Hindlimb muscle (tissue), 1 donor: Measurements from ENCODE around the gene LSR. TPM values are rescaled to one million over a fixed set of nuclear protein-coding genes. Genes with fewer than 3 reads are reported as not detected.

Experiments used
- DNase-seq: peaks from one replicate; pipeline ENCODE4 v3.0.0-alpha.2; 2013
- polyA plus RNA-seq: library from polyadenylated mRNA; unstranded; fragments of 120-200 nt; gene quantifications from one replicate; pipeline ENCODE4 v1.2.1, GENCODE V29; 2013; ENCODE audit not compliant: insufficient read length

The LSR gene
- polyA plus RNA-seq, 1 donor: 5.3 TPM

- no peak for DNase-seq
Measured at GRCh38 chr19:35247526-35248309, 1.1 kb upstream of the LSR start.

- DNase-seq: no peak
Measured at GRCh38 chr19:35249146-35249847, 495 bp downstream of the LSR start.

DNA sequence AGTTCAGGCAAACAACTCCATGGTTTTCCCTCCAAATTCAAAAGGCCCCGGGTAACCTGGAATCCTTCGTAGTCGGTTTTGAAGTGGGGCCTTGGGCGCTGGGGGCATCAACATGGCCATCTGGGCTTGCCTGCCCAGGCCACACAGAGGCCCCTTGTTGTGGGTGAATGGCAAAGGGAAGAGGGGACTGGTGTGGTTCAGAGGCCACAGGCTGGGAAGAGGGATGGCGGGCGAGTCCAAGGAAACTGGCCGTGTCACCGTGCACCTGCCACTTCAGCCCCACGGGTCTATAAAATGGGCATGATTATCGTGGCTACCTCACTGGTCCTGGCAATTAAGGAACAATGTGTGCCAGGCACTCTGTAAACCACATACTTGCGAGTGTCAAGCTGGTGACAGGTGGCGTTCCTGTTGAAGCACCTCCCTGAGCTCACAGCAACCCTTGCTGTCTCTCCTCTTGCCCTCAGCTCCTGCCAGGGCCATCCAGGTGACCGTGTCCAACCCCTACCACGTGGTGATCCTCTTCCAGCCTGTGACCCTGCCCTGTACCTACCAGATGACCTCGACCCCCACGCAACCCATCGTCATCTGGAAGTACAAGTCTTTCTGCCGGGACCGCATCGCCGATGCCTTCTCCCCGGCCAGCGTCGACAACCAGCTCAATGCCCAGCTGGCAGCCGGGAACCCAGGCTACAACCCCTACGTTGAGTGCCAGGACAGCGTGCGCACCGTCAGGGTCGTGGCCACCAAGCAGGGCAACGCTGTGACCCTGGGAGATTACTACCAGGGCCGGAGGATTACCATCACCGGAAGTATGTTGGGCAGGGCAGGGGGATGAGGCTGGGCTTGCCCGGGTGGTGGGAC is 1.3 kb downstream of the LSR start:
- DNase-seq: no peak

- no peak for DNase-seq
Measured at GRCh38 chr19:35251456-35251855, 2.7 kb downstream of the LSR start.

DNA sequence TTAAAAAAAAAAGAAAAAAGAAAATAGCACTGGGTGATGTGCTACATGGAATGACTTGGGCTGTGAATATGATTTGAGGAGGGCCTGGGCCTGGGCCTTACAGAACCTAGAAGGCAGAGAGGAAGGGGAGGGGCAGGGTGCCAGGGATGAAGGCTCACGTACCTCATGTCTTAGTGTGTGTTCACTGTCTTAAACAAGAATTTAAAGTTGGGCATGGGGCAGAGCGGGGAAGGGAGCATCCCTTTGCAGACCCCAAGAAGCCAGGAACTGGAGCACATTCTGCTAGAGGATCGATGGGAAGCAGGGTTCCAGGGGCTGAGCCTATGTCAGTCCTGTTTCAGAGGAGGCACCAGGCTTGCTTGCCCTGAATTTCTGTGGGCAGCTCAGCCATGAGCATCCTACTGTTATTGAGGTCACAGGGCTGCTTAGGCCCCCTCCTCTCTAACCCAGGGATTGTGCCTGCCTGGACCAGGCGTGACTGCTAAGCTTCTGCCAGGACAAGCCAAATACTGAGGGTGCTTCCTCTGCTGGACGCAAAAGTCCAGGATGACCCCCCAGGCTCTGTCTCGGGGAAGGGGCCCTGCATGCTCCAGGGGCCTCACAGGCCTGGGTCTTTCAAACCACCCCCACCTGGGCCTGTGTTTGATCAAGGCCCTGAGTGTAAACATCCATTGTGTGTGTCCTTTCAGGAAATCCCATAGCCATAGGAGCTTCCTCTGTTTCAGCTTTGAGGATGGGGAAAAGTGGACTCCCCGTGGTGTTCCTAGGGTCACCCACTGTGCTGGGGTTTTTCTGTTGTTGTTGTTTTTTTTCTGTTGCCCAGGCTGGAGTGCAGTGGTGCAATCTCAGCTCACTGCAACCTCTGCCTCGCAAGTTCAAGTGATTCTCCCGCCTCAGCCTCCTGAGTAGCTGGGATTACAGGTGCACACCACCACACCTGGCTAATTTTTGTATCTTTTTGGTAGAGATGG is 4.8 kb downstream of the LSR start:
- DNase-seq: no peak

GRCh38 chr19:35254341-35255297 is 5.8 kb downstream of the LSR start:
- DNase-seq: no peak

- no peak for DNase-seq
Measured at GRCh38 chr19:35256566-35256965, 7.8 kb downstream of the LSR start.

GRCh38 chr19:35257113-35257461 is 8.3 kb downstream of the LSR start:
- no peak for DNase-seq

DNA sequence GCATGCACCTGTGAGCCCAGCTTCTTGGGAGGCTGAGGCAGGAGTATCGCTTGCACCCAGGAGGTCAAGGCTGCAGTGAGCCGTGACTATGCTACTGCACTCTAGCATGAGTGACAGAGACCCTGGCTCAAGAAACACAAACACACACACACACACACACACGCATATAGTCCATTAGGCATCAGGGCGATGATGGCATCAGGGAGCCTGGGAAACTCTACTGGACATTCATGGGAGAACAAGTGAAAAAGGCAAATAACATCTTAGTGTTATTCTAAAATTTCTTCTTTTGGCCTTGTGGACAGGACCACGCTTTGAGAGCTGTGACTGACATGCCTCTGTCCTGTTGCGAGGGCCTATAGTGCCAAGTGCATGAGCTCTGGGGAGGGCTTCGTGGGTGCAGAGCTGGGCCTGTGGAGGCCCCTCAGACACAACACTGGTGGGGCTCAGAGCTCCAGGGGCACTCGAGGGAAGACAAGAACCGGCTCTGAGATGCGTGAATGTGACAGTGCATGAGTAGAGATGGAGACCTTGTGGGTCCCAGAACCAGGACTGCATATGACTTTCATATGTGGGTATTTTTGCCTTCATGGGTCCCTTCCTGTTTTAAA is 12.0 kb downstream of the LSR start:
- DNase-seq: no peak

- DNase-seq: no peak
Measured at GRCh38 chr19:35261356-35262100, 12.7 kb downstream of the LSR start.

- DNase-seq: no peak
Measured at GRCh38 chr19:35262101-35262761, 13.4 kb downstream of the LSR start.

DNA sequence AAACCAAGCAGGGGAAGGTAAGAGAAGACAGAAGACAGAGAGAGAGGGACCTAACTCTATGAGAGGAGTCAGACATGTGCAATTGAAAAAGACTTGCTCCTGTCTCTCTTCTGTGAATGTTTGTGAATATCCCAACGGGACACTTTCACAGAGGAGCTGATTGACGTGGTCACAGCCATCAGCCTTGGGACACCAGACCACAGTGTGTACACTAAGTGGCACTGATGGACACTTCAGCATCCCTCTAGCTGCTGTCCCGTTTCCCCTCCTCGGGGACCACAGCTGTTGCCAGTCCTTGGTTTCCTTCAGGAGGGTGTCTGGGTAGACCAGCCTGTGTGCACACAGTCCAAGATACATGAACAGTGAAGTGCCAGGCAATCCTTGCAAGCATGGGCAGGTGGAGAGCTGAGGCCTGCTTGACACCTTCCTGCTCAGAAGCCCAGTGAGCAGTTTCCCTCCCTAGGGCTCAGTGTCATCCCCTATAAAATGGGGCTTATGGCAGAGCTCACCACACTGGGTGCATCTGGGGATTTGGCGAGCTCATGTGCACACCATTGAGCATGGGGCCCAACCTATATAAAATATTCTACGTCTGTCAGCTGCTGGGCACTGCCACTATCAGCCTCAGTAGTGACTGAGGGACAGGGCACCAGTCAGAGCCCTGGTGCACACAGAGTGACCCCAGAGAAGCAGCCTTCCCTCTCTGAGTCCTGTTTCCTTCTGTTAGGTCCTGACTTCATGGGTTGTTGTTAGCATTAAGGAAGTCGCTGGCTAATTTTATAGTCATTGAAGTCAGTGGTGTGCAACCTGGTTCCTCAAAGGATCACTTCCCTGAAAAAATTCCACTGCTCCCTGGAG is 15.7 kb downstream of the LSR start:
- no peak for DNase-seq

DNA sequence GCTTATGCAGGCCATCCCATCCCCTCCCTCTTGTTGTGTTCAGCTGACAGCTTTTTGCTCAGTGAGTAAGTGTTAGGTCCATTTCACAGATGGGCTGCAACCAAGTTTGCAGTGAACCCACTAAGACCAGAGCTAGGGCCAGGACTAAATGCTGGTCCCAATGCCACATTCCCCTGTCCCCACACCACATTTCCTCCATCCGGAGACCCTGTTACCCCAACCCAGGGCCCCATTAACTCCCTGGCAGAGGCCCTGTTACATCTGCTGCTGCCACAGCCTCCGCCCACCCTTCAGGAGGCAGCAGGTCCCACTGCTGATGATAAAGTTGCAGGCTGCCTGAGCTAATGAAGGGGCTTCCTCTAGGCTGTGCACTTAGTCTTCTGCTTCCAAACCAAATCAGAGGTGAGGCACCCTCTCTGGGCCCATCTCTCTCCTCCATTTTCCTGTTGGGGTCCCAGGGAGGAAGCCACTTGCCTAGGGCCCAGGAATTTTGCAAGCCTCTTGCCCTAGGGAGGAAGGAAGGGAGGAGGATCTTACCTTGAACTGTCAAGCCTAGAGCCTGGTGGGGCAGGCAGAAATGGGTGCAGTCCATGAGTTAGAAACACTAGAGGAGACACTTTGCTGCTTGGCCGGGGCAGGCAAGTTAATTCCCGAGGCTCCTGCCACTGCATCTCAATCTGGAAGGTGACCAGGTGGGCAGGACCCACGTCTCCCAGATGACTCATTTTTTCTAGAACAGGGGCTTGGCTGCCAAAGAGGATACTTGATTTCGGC is 16.5 kb downstream of the LSR start:
- no peak for DNase-seq

- DNase-seq: no peak
Measured at GRCh38 chr19:35265900-35266519, 17.2 kb downstream of the LSR start.

DNA sequence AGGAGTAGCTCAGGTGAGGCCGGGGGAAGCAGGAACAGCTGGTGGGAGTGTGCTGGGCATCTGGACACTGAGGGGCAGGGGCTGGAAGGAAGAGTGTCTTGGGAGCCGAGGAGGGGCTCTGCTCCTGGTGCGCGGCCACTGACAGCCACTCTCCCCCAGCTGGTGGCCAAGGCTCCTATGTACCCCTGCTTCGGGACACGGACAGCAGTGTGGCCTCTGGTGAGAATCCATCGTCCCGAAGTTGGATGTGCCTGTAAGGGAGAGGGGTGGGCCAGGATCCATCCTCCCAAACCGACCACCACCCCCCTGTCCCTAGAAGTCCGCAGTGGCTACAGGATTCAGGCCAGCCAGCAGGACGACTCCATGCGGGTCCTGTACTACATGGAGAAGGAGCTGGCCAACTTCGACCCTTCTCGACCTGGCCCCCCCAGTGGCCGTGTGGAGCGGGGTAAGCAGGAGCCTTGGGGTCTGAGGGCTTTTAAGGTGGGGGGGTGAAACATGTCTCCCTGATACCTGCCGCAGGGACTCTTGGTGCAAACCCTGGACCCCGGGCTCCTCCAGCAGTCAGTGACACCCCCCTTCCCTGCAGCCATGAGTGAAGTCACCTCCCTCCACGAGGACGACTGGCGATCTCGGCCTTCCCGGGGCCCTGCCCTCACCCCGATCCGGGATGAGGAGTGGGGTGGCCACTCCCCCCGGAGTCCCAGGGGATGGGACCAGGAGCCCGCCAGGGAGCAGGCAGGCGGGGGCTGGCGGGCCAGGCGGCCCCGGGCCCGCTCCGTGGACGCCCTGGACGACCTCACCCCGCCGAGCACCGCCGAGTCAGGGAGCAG is 17.9 kb downstream of the LSR start:
- DNase-seq: no peak

DNA sequence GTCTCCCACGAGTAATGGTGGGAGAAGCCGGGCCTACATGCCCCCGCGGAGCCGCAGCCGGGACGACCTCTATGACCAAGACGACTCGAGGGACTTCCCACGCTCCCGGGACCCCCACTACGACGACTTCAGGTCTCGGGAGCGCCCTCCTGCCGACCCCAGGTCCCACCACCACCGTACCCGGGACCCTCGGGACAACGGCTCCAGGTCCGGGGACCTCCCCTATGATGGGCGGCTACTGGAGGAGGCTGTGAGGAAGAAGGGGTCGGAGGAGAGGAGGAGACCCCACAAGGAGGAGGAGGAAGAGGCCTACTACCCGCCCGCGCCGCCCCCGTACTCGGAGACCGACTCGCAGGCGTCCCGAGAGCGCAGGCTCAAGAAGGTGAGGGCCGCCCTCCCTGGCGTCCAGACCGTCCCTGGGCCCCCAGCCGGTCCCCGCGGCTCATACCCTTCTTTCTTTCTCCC is 18.6 kb downstream of the LSR start:
- DNase-seq: peak; percentile 46
